Stimulated activated CD8-positive, alpha-beta memory T cell treated with anti-CD3 and anti-CD28 coated beads, Interleukin-2, amount 100 ng/mL, for 48 hours (primary cell): ENCODE results near the gene POLK.
A peak's percentile ranks its signal among the peaks of the same experiment; 100 is the strongest.
"Not testable (repeated sequence)": the region's sequence is repeated elsewhere in the genome, so short reads cannot be mapped to it uniquely, and the experiment has no call there.

Experiments
- DNase-seq, 2 donors: peaks; one replicate each; pipeline ENCODE4 v3.0.0-alpha.2; 2020; ENCODE audit warnings: low read depth in 2 of 2

POLK gene

DNA sequence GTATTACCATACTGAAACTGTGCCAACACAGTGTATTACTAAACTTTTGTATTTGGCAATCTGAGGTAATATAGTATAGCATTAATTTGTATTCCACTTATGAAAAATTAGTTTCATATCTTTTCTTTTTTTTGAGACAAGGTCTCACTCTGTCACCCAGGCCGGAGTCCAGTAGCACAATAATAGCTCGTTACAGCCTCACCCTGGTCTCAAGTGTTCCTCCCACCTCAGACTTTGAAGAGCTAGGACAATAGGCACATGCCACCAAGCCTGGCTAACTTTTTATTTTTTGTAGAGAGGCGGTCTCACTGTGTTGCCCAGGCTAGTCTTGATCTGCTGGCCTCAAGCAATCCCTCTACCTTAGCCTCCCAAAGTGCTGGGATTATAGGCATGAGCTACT lies 36.1 kb downstream of the POLK start:
- DNase-seq, result no peak

DNA sequence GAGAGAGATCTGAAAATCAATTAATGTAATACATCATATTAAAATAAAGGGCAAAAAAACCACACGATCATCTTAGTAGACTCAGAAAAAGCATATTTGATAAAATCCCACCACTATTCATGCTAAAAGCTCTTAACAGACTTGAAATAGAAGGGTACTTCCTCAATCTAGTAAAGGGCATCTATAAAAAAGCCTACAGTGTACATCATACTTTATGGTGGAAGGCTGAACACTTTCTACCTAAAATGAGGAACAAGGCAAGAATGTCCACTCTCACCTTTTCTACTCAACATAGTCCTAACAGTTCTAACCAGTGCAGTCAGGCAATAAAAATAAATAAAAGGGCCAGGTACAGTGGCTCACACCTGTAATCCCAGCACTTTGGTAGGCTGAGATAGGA lies 38.9 kb downstream of the POLK start:
- no peak for DNase-seq

DNA sequence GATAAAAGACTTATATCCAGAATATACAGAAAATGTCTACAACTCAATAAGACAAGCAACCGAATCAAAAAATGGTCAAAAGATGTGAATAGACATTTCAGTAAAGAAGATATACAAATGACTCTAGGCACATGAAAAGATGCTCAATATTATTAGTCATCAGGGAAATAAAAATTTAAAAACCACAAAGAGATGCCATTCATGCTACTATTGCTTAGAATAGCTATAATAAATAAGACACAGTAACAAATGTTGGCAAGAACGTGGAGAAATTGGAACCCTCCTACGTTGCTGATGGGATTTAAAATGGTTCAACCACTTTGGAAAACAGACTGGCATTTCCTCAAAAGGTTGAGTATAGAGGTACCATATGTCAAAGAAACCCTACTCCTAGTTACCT lies 39.8 kb downstream of the POLK start:
- DNase-seq, result no peak

DNA sequence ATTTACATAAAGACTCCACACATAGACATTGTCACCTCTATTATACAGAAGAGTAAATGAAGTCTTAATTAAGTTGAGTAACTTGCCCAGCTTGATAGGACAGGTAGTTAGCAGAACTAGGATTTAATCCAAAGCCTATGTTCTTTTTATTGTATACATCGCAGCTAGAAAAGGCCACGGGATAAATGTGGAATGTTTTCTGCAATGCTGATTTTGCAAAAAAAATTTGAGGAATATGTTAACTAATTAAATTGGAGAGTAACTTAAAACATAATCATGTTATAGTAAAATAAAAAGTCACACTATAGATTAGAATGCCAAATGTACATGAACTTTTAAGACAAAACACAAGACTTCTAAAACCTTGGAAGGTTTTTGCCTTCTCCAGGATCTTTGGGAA lies 41.1 kb downstream of the POLK start:
- DNase-seq, result no peak

DNA sequence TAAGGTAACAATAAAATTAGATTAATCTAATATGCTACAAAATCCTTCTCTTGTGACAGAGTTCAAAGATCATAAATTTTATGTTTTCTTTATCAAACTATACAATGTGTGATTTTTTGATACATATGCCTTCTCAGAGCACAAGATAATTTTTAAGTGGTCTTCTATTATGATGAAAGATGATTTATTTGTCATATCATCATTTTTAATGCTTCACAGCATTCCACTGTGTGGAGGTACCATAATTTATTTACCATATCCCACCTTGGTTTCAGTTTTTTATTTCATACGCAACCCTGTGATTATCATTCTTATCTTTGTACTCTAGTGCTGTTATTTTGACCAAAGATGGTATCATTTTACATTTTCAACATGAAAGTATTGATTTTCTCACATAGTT lies 41.7 kb downstream of the POLK start:
- DNase-seq, result no peak

DNA sequence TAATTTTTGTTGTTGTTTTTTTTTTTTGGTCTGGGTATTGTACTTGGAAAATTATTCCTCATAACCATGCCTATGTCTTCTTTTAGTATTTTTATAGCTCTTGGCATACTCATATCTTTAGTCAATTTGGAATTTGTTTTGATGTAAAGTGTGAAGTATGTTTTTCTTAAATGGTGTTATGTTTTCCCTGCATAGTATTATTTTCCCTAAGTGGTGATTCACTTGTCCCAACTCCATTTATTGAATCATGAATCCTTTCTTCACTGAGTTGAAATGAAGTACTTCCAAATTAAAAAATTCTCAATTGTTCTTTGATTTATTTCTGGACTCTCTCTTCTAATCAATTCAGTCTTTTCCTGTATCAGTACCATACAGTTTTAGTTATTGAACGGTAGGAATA lies 46.5 kb downstream of the POLK start:
- no peak for DNase-seq

DNA sequence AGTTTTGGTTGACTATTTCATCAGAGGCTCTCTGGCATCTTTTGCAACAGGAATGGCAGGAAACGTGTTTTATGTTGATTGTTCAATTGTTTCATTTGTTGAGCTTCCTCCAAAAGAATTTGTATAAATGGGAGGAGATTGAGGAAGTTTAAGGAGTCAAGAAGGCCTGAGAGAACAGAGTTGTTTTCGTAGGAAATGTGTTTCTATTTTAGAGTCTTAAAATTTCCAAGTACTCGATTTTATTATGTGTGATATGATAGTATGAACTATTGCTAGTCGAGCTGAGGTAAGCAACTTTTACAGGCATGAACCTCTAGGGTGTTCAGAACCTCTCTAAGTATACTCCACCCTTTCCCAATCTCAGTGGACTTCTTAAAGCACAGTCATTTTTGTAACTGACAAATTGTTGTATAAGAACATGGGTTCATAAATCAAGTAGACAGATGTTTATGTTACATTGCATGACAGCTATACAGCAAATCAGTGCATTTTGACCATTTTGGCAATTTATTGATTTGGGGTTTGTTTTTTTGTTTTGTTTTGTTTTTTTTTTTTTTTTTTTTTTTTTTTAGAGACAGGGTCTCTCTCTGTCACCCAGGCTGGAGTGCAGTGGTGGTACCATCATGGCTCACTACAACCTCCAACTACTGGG lies 47.4 kb downstream of the POLK start:
- DNase-seq, result no peak

DNA sequence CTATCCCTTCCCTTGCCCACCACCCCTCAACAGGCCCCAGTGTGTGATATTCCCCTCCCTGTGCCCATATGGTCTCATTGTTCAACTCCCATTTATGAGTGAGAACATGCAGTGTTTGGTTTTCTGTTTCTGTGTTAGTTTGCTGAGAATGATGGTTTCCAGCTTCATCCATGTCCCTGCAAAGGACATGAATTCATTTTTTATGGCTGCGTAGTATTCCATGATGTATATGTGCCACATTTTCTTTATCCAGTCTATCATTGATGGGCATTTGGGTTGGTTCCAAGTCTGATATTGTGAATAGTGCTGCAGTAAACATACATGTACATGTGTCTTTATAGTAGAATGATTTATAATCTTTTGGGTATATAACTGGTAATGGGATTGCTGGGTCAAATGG lies 49.0 kb downstream of the POLK start:
- not testable (repeated sequence) for DNase-seq

DNA sequence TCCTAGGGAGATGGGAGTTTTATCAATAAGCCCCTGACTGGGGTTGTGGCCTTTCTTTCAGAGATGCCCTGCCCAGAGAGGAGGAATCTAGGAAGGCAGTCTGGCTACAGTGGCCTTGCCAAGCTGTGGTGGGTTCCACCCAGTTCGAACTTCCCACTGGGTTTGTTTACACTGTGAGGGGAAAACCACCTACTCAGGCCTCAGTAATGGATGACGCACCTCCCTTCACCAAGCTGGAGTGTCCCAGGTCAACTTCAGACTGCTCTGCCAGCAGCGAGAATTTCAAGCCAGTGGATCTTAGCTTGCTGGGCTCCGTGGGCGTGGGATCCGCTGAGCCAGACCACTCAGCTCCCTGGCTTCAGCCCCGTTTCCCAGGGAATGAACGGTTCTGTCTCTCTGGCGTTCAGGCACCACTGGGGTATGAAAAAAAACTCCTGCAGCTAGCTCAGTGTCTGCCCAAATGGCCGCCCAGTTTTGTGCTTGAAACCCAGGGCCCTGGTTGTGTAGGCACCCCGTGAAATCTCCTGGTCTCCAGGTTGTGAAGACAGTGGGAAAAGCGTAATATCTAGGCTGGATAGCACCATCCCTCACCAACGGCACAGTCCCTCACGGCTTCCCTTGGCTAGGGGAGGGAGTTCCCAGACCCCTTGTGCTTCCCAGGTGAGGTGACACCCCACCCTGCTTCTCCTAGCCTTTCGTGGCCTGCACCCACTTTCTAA lies 54.5 kb downstream of the POLK start:
- DNase-seq, result not testable (repeated sequence)

DNA sequence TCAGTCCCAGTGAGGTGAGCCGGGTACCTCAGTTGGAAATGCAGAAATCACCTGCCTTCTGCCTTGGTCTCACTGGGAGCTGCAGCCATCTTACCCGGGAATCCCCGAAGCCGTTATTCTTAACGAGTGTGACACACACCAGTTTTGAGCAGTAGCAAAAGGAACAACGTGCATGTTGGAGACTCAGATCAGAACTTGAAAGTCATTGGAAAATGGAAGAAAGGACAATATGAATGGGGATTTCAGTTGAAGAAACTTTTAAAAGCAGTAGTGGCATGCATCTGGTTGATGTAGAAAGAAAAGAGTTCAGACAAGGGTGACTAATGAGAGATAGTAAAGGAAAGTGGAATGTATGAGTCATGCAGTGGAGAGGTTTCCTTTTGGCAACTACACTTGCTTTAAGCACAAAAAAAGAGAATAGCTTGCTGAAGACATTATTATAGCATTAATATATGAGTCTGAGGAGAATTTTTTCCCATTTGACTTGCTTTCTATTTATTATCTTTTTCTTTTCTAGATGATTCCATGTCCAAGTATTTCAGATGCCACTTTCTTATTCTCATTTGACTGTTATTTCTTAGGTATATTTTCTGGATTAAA lies 55.1 kb downstream of the POLK start:
- DNase-seq, result peak; percentile 23 to 26

DNA sequence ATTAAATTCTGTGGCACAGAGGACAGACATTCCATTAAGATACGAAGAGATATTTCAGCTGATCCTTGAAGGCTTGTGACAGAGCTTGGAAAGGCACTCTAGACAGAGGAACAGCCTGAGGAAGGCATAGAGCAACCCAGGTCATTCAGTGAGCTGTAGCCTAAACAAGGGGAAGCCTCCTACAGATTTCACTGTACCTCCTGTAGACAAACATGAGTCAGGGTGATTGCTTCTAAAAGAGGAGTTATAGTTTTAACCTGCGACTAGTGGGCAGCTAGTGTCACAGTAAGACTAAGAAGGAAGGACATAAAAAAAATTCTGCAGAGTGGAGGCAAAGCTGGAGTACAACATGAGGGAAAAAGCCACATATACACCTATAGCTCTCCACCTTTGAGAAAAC lies 56.0 kb downstream of the POLK start:
- DNase-seq, result no peak

DNA sequence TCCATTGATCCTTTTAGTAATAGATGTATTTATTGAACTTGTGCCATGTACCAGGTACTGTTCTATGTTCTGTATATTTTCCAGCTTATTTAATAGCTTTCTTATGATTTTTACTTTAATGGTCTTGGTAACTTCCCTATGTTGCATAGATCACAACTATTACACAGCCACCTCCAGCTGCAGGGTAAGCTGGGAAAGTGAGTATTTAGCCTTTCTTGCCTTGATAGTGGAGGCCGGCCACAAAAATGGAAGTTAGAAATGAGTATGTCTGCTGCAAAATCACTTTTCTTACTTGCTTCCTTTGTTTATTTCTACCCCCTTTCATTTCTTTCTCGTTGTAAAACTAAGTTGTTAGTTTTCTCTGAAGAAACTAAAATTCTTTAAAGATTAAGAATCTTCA lies 56.5 kb downstream of the POLK start:
- no peak for DNase-seq

DNA sequence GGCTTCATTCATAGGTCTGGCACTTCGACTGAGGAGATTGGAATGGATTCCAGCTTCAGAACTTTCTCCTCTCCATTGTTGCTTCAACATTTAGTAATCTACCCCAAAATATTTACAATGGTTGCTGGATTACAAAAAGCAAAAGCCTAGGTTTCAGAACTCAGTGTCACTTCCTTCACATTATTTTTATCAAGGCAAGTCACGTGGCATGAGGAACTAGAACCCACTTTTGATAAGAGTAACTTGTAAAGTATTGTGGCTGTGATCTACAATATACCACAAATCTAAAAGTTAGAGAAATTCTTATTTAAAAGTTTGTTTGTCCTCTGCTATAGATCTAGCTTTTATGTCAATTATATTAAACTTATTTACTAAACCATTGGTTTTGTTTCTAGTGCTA lies 59.9 kb downstream of the POLK start:
- DNase-seq, result no peak

DNA sequence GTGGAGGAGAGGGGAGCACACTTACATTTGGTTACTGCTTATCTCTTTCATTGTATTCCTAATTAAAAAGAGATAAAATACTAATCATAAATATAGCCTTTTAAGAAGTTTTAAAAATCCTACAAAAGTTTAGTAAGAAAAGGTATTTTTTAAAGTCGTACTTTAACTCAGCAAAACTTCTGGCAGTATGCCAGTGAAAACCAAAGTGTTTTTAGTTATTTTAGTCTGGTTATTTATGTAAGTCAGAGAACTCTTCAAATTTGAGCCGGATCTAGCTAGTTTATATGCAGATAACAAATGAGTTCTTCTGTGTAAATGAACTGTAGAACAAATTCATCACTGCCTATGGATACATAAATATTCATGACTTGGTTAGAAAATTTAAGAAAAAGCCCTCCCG lies 63.1 kb downstream of the POLK start:
- DNase-seq, result no peak

DNA sequence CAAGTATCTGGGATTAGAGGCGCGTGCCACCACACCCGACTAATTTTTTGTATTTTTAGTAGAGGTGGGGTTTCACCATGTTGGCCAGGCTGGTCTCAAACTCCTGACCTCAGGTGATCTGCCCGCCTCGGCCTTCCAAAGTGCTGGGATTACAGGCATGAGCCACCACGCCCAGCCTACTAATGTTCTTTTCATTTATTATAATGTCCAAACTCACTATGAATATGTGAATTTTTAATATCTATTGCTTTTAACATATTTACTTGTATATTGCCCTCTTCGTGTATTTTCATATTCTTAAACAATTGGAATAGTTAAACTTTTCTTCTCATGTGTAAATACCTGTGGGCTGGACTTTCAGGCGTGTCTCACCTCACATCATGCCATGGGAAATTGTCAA lies 66.6 kb downstream of the POLK start:
- DNase-seq, result not testable (repeated sequence)

DNA sequence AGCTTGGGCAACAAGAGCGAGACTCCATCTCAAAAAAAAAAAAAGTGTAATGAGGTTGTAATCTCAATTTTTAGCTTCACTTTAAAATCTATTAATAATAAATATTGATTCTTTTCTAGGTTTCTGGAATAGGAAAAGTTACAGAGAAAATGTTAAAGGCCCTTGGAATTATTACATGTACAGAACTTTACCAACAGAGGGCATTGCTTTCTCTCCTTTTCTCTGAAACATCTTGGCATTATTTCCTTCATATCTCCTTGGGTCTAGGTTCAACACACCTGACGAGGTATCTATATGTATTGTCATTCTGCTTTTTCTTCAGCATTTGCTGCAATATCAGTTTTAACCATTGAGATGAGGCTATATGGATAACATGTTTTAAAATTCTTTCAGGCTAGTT lies 73.0 kb downstream of the POLK start:
- no peak for DNase-seq

DNA sequence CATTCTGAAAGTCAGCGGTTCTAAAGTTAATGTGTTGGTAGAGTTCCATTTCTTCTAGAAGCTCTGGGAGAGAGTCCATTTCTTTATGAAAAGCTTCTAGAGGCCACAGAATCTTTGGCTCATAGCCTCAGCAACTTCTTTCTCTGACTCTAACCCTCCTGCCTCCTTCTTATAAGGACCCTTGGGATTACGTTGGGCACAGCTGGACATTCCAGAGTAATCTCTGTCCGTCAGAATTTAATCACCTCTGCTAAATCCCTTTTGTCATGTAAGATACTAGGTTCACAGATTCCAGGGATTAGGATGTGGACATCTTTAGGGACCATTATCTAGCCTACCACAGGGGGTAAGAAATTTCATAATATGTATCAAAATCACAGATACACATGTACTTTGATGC lies 77.0 kb downstream of the POLK start:
- DNase-seq, result no peak

DNA sequence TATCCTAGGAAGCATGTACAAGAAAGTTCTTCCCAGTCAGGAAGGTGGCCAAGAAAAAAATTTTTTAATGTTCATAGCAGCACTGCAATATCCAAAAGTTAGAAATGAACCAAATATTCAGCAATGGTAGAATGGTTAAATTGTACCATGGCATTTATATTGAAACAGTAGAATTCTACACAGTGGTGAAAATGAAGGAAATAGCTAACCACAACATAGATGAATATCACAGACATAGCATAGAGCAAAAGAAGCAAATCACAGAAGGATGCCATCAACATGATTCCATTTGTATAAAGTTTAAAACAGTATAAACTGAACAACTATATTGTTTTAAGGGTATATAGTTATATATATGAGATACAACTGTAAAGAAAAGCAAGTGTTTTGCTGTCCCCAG lies 88.8 kb downstream of the POLK start:
- no peak for DNase-seq

DNA sequence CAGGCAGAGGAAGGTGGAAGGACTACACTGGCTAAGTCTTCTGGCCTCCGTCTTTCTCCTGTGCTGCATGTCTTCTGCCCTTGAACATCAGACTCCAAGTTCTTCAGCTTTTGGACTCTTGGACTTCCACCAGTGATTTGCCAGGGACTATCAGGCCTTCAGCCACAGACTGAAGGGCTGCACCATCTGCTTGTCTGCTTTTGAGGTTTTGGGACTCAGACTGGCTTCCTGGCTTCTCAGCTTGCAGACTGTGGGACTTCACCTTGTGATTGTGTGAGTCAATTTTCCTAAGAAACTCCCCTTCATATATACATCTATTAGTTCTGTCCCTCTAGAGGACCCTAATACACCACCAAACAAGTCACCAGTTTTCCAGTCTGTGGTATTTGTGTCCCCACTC lies 89.9 kb downstream of the POLK start:
- DNase-seq, result no peak

DNA sequence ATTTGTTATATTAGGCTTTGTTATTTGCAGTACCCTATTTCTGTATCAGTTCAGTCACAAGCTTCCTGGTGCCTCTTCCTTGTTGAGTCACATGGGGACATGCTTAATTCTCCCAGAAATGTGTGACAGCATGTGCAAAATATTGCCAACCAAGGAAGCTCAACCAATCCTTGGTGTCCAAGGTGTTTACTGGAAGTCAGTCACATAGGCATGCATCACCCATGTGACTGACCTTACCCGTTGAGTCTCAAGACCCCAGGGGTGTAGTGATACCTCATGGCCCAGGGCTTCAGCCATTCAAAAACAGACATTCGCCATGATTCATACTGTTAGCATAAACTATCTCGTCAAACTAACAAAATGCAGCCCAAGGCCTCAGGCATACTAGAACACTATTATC lies 90.3 kb downstream of the POLK start:
- DNase-seq, result no peak

DNA sequence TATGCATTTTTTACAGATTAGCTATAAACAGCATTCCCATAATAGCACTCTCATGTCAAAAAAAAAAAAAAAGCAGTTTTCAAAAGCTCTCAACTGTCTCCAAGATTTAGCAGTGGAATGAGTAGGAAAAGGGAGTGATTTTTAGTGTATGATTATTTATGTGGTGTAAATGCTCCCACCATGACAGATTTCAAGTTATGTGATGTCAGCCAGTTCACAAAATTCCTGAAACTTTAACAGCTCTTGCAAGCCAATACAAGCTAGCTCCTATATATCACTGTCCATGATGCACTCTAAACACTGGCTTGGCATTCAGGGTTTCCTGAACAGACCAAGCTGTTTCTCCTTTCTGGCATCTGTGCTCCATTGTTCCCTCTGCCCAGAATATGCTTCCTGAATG lies 91.7 kb downstream of the POLK start:
- no peak for DNase-seq

DNA sequence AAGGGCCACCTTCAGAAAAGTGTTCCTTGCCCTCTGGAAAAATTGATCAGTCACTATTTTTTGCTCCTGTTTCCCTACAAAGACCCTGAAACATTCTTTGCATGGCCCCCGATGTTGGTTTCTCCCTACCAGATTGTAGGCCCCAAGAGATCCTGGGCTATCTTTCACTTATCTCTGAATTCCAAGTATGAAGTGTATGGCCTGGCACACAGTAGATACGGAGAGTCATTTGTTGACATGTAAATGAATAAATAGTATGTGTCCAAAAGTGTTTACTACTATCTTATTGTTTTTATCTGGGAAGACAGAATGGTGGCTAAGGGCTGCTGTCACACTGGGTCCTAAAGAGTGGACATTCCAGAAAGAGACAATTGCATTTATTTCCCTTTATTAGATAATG lies 92.1 kb downstream of the POLK start:
- DNase-seq, result no peak

DNA sequence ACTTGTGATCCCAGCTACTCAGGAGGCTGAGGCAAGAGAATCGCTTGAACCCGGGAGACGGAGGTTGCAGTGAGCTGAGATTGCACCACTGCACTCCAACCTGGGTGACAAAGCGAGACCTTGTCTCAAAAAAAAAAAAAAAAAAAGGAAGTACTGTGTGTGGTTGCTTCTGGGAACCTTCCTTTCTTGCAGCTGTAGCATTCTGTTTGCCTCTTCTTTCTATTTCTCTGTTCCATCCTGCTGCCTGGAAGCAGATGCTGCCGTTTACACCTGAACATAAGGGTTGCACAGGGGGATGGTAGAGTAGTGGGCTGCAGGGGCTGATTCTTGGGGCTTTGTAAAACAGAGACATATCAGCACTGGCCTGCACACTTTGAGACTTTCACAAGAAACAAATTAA lies 95.7 kb downstream of the POLK start:
- not testable (repeated sequence) for DNase-seq

DNA sequence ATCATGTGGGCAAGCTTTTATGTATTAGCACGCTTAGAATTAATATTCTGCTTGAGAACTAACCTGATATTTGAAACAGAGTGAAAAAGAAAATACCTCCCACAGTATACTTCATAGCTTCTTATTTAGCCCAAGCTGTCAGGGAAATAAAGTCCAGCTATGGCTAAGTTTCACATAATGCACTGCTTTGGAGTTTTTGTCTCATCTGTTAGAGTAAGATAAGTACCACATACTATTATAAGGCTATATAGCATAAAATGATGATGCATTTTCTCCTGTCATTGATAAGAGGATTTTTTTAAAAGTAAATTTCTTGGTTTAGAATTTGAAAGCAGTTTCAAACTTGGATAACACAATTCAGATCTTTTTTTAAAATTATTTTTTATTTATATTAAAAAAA lies 97.2 kb downstream of the POLK start:
- no peak for DNase-seq
